IMR-90 (cell line): Measurements from ENCODE around the gene CLEC10A. TPM values are rescaled to one million over a fixed set of nuclear protein-coding genes. Genes with fewer than 3 reads are reported as not detected.

Source experiments
- ATAC-seq: fragments of 200-7000 bp; cut with Tn5 transposase; 2 replicates; pipeline ENCODE4 v1.9.1; 2020; ENCODE audit warnings: low read depth, mild to moderate bottlenecking, moderate library complexity
- BruUV-seq: library from RNA; stranded (reverse); fragments of 400-500 nt; replicated peaks from 2 replicates; lab custom pipeline; 2021; lab: Mats Ljungman, UMichigan
- CTCF ChIA-PET: fragments of 300-600 bp; formaldehyde crosslinking; extraction: SDS; loops from one replicate; lab custom pipeline; 2021; ENCODE audit warnings: antibody characterized with exemption; lab: Yijun Ruan, JAX
- POLR2A ChIA-PET: fragments of 300-600 bp; sonication (Branson Sonifier 250); formaldehyde crosslinking; loops from one replicate; lab custom pipeline; 2022; ENCODE audit warnings: antibody characterized with exemption; ENCODE audit not compliant: unreplicated experiment; lab: Charles Lee
- DNase-seq: peaks from one replicate; pipeline ENCODE4 v3.0.0; 2013
- H2AFZ ChIP-seq: replicated peaks from 2 replicates; pipeline ENCODE3; 2013; ENCODE audit warnings: low read length, mild to moderate bottlenecking; ENCODE audit not compliant: poor library complexity
- H2AK5ac ChIP-seq: 2 replicates; pipeline ENCODE4 v1.6.1; 2013; ENCODE audit warnings: low read depth, low read length, inconsistent platforms
- H2AK9ac ChIP-seq: replicated peaks from 2 replicates; pipeline ENCODE3; 2013; ENCODE audit warnings: mild to moderate bottlenecking, low read depth, low read length, moderate library complexity; ENCODE audit not compliant: poor library complexity
- H2BK120ac ChIP-seq: 2 replicates; pipeline ENCODE4 v1.6.1; 2013; ENCODE audit warnings: low read depth, low read length, inconsistent platforms
- H2BK15ac ChIP-seq: 3 replicates; pipeline ENCODE4 v1.6.1; 2013; ENCODE audit warnings: low read depth, low read length, inconsistent platforms
- H2BK20ac ChIP-seq: 2 replicates; pipeline ENCODE4 v1.6.1; 2013; ENCODE audit warnings: low read depth, mild to moderate bottlenecking, inconsistent platforms, low read length, moderate library complexity
- H2BK5ac ChIP-seq: 2 replicates; pipeline ENCODE4 v1.6.1; 2013; ENCODE audit warnings: mild to moderate bottlenecking, low read depth, low read length, inconsistent platforms; ENCODE audit not compliant: poor library complexity, severe bottlenecking
- H3K14ac ChIP-seq: replicated peaks from 2 replicates; pipeline ENCODE4 v1.6.1; 2013; ENCODE audit warnings: low read depth, low read length, inconsistent platforms
- H3K18ac ChIP-seq: 2 replicates; pipeline ENCODE4 v1.6.1; 2013; ENCODE audit warnings: low read depth, low read length, control low read depth
- H3K23ac ChIP-seq: 2 replicates; pipeline ENCODE4 v1.6.1; 2013; ENCODE audit warnings: low read depth, low read length, inconsistent platforms
- H3K27ac ChIP-seq: 2 replicates; pipeline ENCODE4 v1.5.1; 2013; ENCODE audit warnings: mild to moderate bottlenecking, control low read depth, low read length; ENCODE audit not compliant: insufficient read depth
- H3K27me3 ChIP-seq: 2 replicates; pipeline ENCODE4 v1.6.1; 2013; ENCODE audit warnings: low read length; ENCODE audit not compliant: control insufficient read depth, insufficient read depth
- H3K36me3 ChIP-seq: 2 replicates; pipeline ENCODE4 v1.6.1; 2013; ENCODE audit warnings: low read length, mixed read lengths; ENCODE audit not compliant: control insufficient read depth, insufficient read depth
- H3K4ac ChIP-seq: 2 replicates; pipeline ENCODE4 v1.6.1; 2013; ENCODE audit warnings: low read depth, low read length, inconsistent platforms
- H3K4me1 ChIP-seq: 2 replicates; pipeline ENCODE4 v1.6.1; 2013; ENCODE audit warnings: low read length, mixed read lengths; ENCODE audit not compliant: control insufficient read depth, insufficient read depth
- H3K4me2 ChIP-seq: 2 replicates; pipeline ENCODE4 v1.6.1; 2013; ENCODE audit warnings: low read depth, mild to moderate bottlenecking, control low read depth, low read length, moderate library complexity
- H3K4me3 ChIP-seq: 2 replicates; pipeline ENCODE4 v1.5.1; 2013; ENCODE audit warnings: low read depth, mild to moderate bottlenecking, control low read depth, low read length, moderate library complexity; ENCODE audit not compliant: insufficient read depth
- H3K56ac ChIP-seq: 2 replicates; pipeline ENCODE4 v1.6.1; 2013; ENCODE audit warnings: low read length, inconsistent platforms; ENCODE audit not compliant: insufficient read depth; ENCODE audit errors: extremely low read depth
- H3K79me1 ChIP-seq, 2 experiments: 2 replicates each; pipeline ENCODE4 v1.6.1; 2013; ENCODE audit warnings: low read length in 2 of 2, inconsistent platforms in 1 of 2, low read depth in 1 of 2
- H3K9ac ChIP-seq: 2 replicates; pipeline ENCODE4 v1.6.1; 2013; ENCODE audit warnings: low read depth, low read length, control low read depth
- H3K9me1 ChIP-seq: 2 replicates; pipeline ENCODE4 v1.6.1; 2013; ENCODE audit warnings: low read length, inconsistent platforms; ENCODE audit not compliant: insufficient read depth
- H3K9me3 ChIP-seq: 2 replicates; pipeline ENCODE4 v1.6.1; 2013; ENCODE audit warnings: low read length; ENCODE audit not compliant: control insufficient read depth, insufficient read depth
- H4K20me1 ChIP-seq: 2 replicates; pipeline ENCODE4 v1.6.1; 2013; ENCODE audit warnings: low read length, inconsistent platforms; ENCODE audit not compliant: insufficient read depth
- H4K5ac ChIP-seq: 2 replicates; pipeline ENCODE4 v1.6.1; 2013; ENCODE audit warnings: mild to moderate bottlenecking, low read depth, low read length, control low read depth
- H4K8ac ChIP-seq, 2 experiments: 2 replicates each; pipeline ENCODE4 v1.6.1; 2013; ENCODE audit warnings: low read depth in 2 of 2, low read length in 2 of 2, control low read depth in 1 of 2, inconsistent platforms in 1 of 2
- H4K91ac ChIP-seq: 2 replicates; pipeline ENCODE4 v1.6.1; 2013; ENCODE audit warnings: low read depth, low read length, inconsistent platforms; ENCODE audit not compliant: insufficient read depth
- ELK1 ChIP-seq: fragments of 150-350 bp; IDR thresholded peaks from 2 replicates; pipeline ENCODE4 v1.6.1; 2016; ENCODE audit warnings: low read depth, mild to moderate bottlenecking, low read length, moderate library complexity, borderline replicate concordance
- SMC3 ChIP-seq: fragments of 150-350 bp; IDR thresholded peaks from 2 replicates; pipeline ENCODE4 v1.6.1; 2016; ENCODE audit warnings: low read depth, mild to moderate bottlenecking, antibody characterized with exemption, low read length, moderate library complexity
- WGBS, 2 experiments: methylation state at CpG; one replicate each; pipeline versions ENCODE4 v1.1.5 to v1.1.7; 2013; ENCODE audit warnings: missing lambda C conversion rate in 2 of 2; ENCODE audit not compliant: insufficient read length in 1 of 2; ENCODE audit errors: extremely low coverage in 2 of 2; 5-methylcytosine and 5-hydroxymethylcytosine counted together
- dilution Hi-C: fragments of 300-500 bp; cut with HindIII; formaldehyde crosslinking; loops from one replicate; pipeline ENCODE4 v1.14.3; 2018; ENCODE audit warnings: low sequenced_read_pairs; ENCODE audit not compliant: unreplicated experiment
- in situ Hi-C: fragments of 300-500 bp; cut with MboI; formaldehyde crosslinking; loops from 3 replicates; pipeline ENCODE4 v1.14.3; 2019; ENCODE audit warnings: low sequenced_read_pairs, inconsistent platforms, mixed read lengths
- intact Hi-C: fragments of 100-400 bp; cut with micrococcal nuclease; formaldehyde crosslinking; loops from 2 replicates; pipeline ENCODE4 v1.10.0; 2022
- polyA plus RNA-seq, 3 experiments: library from polyadenylated mRNA; depleted of rRNA; stranded (reverse); fragments of >200 nt; gene quantifications; 2 replicates each; pipeline ENCODE4 v1.2.3, GENCODE V29; 2012; ENCODE audit warnings: low replicate concordance in 1 of 3
- total RNA-seq: library from RNA; depleted of rRNA; stranded (reverse); fragments of >200 nt; gene quantifications from 2 replicates; pipeline ENCODE4 v1.2.3, GENCODE V29; 2012
- TF ChIP-seq, protein P1 (sequence below): fragments of 150-350 bp; IDR thresholded peaks from 2 replicates; pipeline ENCODE4 v1.6.1; 2017; ENCODE audit warnings: mild to moderate bottlenecking, antibody characterized with exemption, low read length, low read depth

The CLEC10A gene
- total and polyA plus RNA-seq, 2 of the 4 experiments (the other 2 are of a cell fraction), result not detected

GRCh38 chr17:7067198-7067597, 12.9 kb downstream of the CLEC10A start:
- POLR2A ChIA-PET, result no interaction called here
- intact Hi-C loops, result no loop called here
- H2BK15ac ChIP-seq, result no peak overlapping the region
- no peaks in the 10 kb centered on the region for H4K20me1 ChIP-seq
- H3K36me3 ChIP-seq, result no peaks in the 10 kb centered on the region
- H3K9ac ChIP-seq, result no peak overlapping the region
- H2BK5ac ChIP-seq, result no peak overlapping the region
- H3K27ac ChIP-seq, result no peak overlapping the region
- H2BK120ac ChIP-seq, result no peak overlapping the region
- dilution Hi-C loops, result no loop called here
- H2AK5ac ChIP-seq, result no peak overlapping the region
- H2AFZ ChIP-seq, result no peak overlapping the region
- no peak overlapping the region for H3K18ac ChIP-seq
- peaks cover 5% of the 10 kb centered on the region for H3K9me3 ChIP-seq
- H3K4me3 ChIP-seq, result no peak overlapping the region
- H3K14ac ChIP-seq, result no peak overlapping the region
- H3K23ac ChIP-seq, result no peak overlapping the region
- H4K5ac ChIP-seq, result no peak overlapping the region
- no peaks in the 10 kb centered on the region for H3K79me1 ChIP-seq
- no peaks in the 10 kb centered on the region for H3K4me1 ChIP-seq
- H3K4me2 ChIP-seq, result no peak overlapping the region
- CTCF ChIA-PET, result no interaction called here
- in situ Hi-C loops, result loop anchor here (25.0 kb wide), 1 partner anchor 470 kb away; the partner anchor contains the start of gene TNFSF12
- no CpG with 5 or more reads among the region's 1 CpG for WGBS, 2 experiments
- DNase-seq, result no peak
- no peak overlapping the region for H4K91ac ChIP-seq
- no TSS peak for BruUV-seq
- no peak overlapping the region for H4K8ac ChIP-seq
- no peak for TF ChIP-seq SMC3
- no peak for TF ChIP-seq ELK1
- TF ChIP-seq, protein P1, sequence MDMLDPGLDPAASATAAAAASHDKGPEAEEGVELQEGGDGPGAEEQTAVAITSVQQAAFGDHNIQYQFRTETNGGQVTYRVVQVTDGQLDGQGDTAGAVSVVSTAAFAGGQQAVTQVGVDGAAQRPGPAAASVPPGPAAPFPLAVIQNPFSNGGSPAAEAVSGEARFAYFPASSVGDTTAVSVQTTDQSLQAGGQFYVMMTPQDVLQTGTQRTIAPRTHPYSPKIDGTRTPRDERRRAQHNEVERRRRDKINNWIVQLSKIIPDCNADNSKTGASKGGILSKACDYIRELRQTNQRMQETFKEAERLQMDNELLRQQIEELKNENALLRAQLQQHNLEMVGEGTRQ, result no peak
- H3K56ac ChIP-seq, result no peak overlapping the region
- H3K4ac ChIP-seq, result no peak overlapping the region
- no peak overlapping the region for H2AK9ac ChIP-seq
- no peak for ATAC-seq
- H3K27me3 ChIP-seq, result peaks cover 27% of the 10 kb centered on the region
- no peaks in the 10 kb centered on the region for H3K9me1 ChIP-seq
- no peak overlapping the region for H2BK20ac ChIP-seq
